ENCODE results near the gene DYDC1. TPM values are rescaled to one million over a fixed set of nuclear protein-coding genes. Genes with fewer than 3 reads are reported as not detected.

DYDC1 gene
- not detected in 2 replicates for total RNA-seq

DNA sequence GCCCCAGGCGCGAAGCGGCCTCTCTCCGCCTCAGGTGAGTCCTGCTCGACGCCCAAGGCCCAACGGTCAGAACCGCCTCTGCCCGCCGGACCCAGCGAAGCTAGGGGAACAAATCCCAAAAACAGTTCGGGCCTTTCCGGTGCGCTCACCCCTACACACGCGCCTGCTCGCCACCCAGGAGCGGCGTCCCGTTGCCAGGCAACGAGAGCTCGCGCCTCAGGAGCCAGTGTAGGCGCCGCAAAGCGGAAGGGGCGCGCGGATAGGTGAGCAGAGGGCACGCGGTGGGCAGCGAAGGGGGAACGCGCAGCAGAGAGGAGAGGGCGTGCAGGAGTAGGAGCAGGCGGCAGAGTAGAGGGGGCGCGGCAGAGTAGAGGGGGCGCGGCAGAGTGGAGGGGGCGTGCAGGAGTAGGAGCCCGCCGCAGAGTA is at the start of gene DYDC1, which contains the start of gene DYDC2:
Gene DYDC1 (minus strand): TSS at position 193 of the 426 bp plus-strand sequence. CDS start 4,154 bp downstream, outside the sequence.
Gene DYDC2 (plus strand): TSS at position 219 of the 426 bp plus-strand sequence. CDS start 5,663 bp downstream, outside the sequence.

DNA sequence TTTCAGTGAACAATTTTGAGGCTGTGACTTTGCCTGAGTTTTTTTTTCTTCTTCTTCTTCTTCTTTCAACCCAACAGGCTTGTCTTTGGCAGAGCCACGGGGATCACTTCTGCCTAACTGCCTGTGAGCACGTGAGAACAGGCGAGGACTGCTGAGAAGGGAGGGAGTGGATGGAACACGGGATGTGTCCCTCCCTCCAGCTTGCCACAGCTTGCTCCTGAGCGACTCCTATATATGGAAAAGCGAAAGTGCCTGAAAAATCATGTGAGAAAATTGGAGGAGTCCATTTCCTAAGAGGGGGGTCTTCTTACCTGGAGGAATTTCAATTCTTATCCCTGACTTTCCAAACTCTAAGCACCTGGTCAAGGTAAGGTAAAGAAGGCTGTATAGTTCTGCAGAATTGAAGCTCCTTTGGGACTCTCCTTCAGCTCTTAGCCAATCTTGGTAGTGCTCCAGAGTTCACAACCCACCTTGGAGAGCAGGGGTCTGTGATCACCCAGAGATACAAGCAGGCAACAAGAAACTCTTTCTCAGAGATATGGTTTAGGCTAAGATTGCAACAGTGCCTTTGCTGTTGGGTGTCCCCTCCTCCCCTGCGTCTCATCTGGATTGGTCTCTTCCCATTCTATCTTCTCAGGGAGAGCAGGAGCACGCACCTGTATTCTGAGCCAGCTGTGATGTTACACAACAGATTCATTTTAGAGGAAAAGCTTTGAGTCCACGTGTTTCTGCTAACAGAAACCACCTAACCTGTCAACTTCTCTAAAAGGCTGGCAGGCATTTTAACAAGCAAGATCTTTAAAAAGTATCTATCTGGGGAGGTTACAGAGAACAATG is 66.9 kb downstream of the DYDC1 start, which contains the start of gene MAT1A:
Gene MAT1A (minus strand): TSS at position 208 of the 837 bp plus-strand sequence. CDS start 235 bp downstream, outside the sequence.

Other genes starting within 250 kb of the DYDC1 start
- not detected in 2 replicates for gene PLAC9, start 224.0 kb downstream of the DYDC1 start, total RNA-seq
- gene ANXA11, start 151.2 kb downstream of the DYDC1 start, total RNA-seq: 22.6 and 54.8 TPM in 2 replicates
- 1.00 TPM in 1 of 2 replicates, not detected in the other for gene MAT1A, start 67.1 kb downstream of the DYDC1 start, total RNA-seq
- not detected in 2 replicates for gene DYDC2, start within 50 bp of the DYDC1 start, total RNA-seq
- gene PRXL2A, start 51.8 kb upstream of the DYDC1 start, total RNA-seq: 24.9 and 74.5 TPM in 2 replicates
- 18.1 and 131 TPM in 2 replicates for gene TSPAN14, start 97.6 kb upstream of the DYDC1 start, total RNA-seq
- gene SH2D4B, start 181.1 kb upstream of the DYDC1 start, total RNA-seq: under 0.01 and 0.07 TPM in 2 replicates